Hepatocyte (in vitro differentiated cells): ENCODE data around the gene TMEM121. TPM values are rescaled to one million over a fixed set of nuclear protein-coding genes. Genes with fewer than 3 reads are reported as not detected.

Experiments
- DNase-seq: peaks from one replicate; pipeline ENCODE4 v3.0.0-alpha.2; 2016; ENCODE audit warnings: low spot score
- H2AFZ ChIP-seq: fragments of 200-600 bp; sonication (generic); 2 replicates; pipeline ENCODE4 v1.6.0; 2016; ENCODE audit warnings: antibody characterized with exemption, mild to moderate bottlenecking
- H3K27ac ChIP-seq: fragments of 200-600 bp; sonication (generic); 2 replicates; pipeline ENCODE4 v1.5.1; 2016; ENCODE audit warnings: mild to moderate bottlenecking
- H3K27me3 ChIP-seq: fragments of 200-600 bp; sonication (generic); 2 replicates; pipeline ENCODE4 v1.6.1; 2016
- H3K36me3 ChIP-seq: fragments of 200-600 bp; sonication (generic); replicated peaks from 2 replicates; pipeline ENCODE4 v1.5.1; 2016; ENCODE audit warnings: low read depth; ENCODE audit not compliant: insufficient read depth
- H3K4me1 ChIP-seq: fragments of 200-600 bp; sonication (generic); 2 replicates; pipeline ENCODE4 v1.5.1; 2016; ENCODE audit warnings: mild to moderate bottlenecking, moderate library complexity; ENCODE audit not compliant: insufficient read depth
- H3K4me2 ChIP-seq: fragments of 200-600 bp; sonication (generic); 2 replicates; pipeline ENCODE4 v1.6.0; 2016
- H3K4me3 ChIP-seq: fragments of 200-600 bp; sonication (generic); 2 replicates; pipeline ENCODE4 v1.5.1; 2016; ENCODE audit warnings: mild to moderate bottlenecking
- H3K79me2 ChIP-seq: fragments of 200-600 bp; sonication (generic); 2 replicates; pipeline ENCODE4 v1.6.0; 2017; ENCODE audit warnings: mild to moderate bottlenecking
- H3K9me2 ChIP-seq: fragments of 200-600 bp; sonication (generic); replicated peaks from 2 replicates; pipeline ENCODE4 v1.6.0; 2017; ENCODE audit warnings: mild to moderate bottlenecking; ENCODE audit not compliant: insufficient read depth
- H3K9me3 ChIP-seq: fragments of 200-600 bp; sonication (generic); 2 replicates; pipeline ENCODE4 v1.5.1; 2016; ENCODE audit warnings: low read depth, mild to moderate bottlenecking
- H4K20me1 ChIP-seq: fragments of 200-600 bp; sonication (generic); 2 replicates; pipeline ENCODE4 v1.6.0; 2016; ENCODE audit warnings: mild to moderate bottlenecking; ENCODE audit not compliant: insufficient read depth, poor library complexity, severe bottlenecking
- EZH2 ChIP-seq: fragments of 200-600 bp; sonication (generic); IDR thresholded peaks from 2 replicates; pipeline ENCODE4 v1.6.1; 2016; ENCODE audit warnings: antibody characterized with exemption, mild to moderate bottlenecking, borderline replicate concordance
- EZH2phosphoT487 ChIP-seq: fragments of 200-600 bp; sonication (generic); IDR thresholded peaks from one replicate; pipeline ENCODE4 v1.6.1; 2018; ENCODE audit warnings: antibody characterized with exemption, mild to moderate bottlenecking, low read depth, moderate library complexity; ENCODE audit not compliant: unreplicated experiment, severe bottlenecking
- WGBS: methylation state at CpG from one replicate; pipeline ENCODE4 v1.1.6; 2016; ENCODE audit warnings: low lambda C conversion rate; ENCODE audit errors: missing lambda C conversion rate; 5-methylcytosine and 5-hydroxymethylcytosine counted together
- polyA plus RNA-seq: library from polyadenylated mRNA; unstranded; fragments of >200 nt; fragmentation: Nextera tagmentation; extraction: Ambion mirVana; gene quantifications from 2 replicates; pipeline ENCODE4 v1.2.1, GENCODE V29; 2016
- total RNA-seq: library from RNA; depleted of rRNA; stranded (reverse); fragments of >200 nt; gene quantifications from 2 replicates; pipeline ENCODE4 v1.2.3, GENCODE V29; 2014
- TF ChIP-seq, protein P1 (sequence below): fragments of 200-600 bp; sonication (generic); IDR thresholded peaks from 2 replicates; pipeline ENCODE4 v1.5.1; 2016; ENCODE audit warnings: antibody characterized with exemption, mild to moderate bottlenecking; ENCODE audit not compliant: poor library complexity

The TMEM121 gene
- total and polyA plus RNA-seq, 2 experiments from 2014 or later: 3.0 to 5.8 TPM

DNA sequence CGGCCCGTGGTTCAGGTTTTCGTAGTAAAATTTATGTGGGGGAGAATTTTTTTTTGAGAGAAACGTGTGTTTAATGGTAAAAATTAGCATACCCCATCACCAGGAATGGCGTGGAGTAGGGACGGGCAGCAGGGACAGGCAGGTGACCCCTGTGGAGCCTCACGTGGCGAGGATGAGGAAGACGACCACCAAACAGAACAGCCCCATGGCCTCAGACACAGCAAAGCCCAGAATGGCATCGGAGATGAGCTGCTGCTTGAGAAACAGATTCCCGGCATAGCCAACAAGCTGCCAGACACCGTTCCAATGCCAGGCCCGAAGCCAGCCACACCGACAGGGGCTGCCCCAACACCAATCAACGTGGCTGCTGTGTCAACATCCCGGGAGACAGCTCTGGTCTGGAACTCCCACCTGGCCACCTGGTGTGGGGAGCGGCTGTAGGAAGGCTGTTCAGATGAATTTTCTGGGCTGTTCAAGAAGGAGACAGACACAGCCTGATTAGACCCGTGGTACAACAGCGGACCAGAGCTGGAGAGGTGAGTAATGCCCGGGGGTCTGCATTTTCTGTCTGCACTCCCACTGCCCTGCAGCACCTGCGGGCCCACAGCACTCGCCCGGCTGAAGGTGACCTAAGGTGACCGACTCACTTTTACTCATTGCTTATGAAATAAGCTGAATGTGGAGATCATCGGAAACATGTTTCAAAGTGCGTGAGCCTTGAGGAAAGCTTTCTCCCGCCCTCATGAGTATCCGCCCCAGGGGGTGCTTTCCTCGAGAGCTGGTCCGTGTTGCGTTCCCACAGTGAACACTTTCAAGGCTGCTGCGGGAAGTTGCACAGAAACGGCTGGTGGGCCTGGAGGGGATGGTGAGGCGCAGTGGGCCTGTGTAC lies 10.6 kb downstream of the TMEM121 start:
- H2AFZ ChIP-seq: no peak overlapping the region

DNA sequence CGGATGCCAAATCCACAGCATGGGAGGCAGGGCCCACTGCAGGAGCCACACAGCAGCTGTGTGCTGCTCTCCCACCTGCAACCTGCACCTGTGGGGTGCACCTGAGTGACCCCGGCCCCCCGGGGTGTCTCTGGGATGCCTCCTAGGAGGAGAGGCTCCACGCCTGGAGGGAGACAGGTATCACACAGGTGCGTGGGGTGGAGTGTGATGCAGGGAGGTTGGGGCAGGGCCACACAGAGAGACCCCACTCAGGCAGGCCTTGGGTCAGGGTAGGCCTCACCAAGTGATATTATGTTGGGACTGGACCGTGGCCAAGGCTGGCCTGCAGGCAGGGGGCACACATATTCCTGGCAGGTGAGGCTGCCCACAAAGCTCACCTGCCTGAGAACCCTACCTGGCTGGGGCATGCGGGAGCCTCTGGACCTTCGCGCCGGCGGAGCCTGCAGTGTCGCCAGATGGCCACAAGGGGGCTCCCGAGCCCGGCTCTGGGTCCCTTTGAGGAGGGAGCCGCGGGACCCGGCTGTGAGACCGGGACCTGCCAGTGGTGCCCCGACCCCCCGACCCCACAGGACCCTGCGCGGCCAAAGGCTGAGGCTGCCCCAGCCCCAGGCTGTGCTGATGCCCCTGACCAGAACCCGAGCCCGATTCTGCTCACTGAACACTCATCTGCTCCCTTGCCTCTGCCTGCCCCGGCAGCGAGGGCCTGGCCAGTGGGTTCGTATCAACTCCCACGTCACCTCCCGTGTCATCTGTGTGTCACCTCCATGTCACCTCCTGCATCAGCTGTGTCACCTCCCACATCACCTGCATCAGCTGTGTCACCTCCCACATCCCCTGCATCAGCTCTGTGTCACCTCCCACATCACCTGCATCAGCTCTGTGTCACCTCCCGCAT lies 11.4 kb downstream of the TMEM121 start:
- no peak for TF ChIP-seq EZH2phosphoT487
- TF ChIP-seq, protein P1, sequence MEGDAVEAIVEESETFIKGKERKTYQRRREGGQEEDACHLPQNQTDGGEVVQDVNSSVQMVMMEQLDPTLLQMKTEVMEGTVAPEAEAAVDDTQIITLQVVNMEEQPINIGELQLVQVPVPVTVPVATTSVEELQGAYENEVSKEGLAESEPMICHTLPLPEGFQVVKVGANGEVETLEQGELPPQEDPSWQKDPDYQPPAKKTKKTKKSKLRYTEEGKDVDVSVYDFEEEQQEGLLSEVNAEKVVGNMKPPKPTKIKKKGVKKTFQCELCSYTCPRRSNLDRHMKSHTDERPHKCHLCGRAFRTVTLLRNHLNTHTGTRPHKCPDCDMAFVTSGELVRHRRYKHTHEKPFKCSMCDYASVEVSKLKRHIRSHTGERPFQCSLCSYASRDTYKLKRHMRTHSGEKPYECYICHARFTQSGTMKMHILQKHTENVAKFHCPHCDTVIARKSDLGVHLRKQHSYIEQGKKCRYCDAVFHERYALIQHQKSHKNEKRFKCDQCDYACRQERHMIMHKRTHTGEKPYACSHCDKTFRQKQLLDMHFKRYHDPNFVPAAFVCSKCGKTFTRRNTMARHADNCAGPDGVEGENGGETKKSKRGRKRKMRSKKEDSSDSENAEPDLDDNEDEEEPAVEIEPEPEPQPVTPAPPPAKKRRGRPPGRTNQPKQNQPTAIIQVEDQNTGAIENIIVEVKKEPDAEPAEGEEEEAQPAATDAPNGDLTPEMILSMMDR: peak; percentile 52
- H3K4me2 ChIP-seq: no peak overlapping the region
- H3K27me3 ChIP-seq: no peaks in the 10 kb centered on the region
- WGBS: 61% methylated on average over 28 of the region's 30 CpGs
- no peak overlapping the region for H2AFZ ChIP-seq
- no peak overlapping the region for H3K27ac ChIP-seq
- H4K20me1 ChIP-seq: no peaks in the 10 kb centered on the region
- H3K79me2 ChIP-seq: no peaks in the 10 kb centered on the region
- no peaks in the 10 kb centered on the region for H3K9me3 ChIP-seq
- H3K4me1 ChIP-seq: no peaks in the 10 kb centered on the region
- H3K4me3 ChIP-seq: no peak overlapping the region
- no peaks in the 10 kb centered on the region for H3K36me3 ChIP-seq
- DNase-seq: peak; percentile 32
- H3K9me2 ChIP-seq: no peaks in the 10 kb centered on the region

More for the DNA sequence above, 10.6 kb downstream of the TMEM121 start:
- 79% methylated on average over 34 of the region's 34 CpGs for WGBS
- no peak for TF ChIP-seq EZH2phosphoT487
- TF ChIP-seq, protein P1: no peak
- TF ChIP-seq EZH2: no peak
- Histone ChIP-seq H3K4me3 (no peak overlapping the region), H3K9me3 (no peaks in the 10 kb centered on the region), H3K36me3 (no peaks in the 10 kb centered on the region), H3K27me3 (no peaks in the 10 kb centered on the region), H3K4me2 (no peak overlapping the region), H4K20me1 (no peaks in the 10 kb centered on the region), H3K79me2 (no peaks in the 10 kb centered on the region), H3K27ac (no peak overlapping the region), H3K4me1 (no peaks in the 10 kb centered on the region), H3K9me2 (no peaks in the 10 kb centered on the region)
- no peak for DNase-seq

DNA sequence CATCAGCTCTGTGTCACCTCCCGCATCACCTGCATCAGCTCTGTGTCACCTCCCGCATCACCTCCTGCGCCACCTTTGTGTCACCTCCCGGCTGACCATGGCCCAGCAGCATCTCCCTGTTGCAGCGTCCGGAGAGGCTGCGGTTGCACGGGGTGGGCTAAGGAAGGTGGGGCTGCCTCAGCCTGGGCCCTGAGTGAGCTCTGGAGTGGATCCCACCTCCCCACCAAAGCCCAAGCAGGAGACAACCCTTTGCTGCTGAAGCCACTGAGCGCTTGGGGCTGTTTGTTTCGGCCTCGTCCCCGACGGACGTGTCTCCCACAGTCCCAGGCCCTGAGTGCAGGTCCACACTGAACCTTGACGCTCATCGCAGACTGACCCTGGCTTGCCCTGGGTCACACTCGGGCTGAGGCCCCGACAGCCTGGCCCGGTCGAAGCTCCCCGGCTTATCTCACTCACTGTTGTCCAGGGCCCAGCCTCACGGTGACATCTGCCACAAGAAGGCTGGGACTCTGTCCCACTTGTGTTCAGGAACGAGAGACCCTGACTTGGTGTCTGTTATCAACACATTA lies 12.2 kb downstream of the TMEM121 start:
- no peak overlapping the region for H3K4me3 ChIP-seq
- H3K9me2 ChIP-seq: no peaks in the 10 kb centered on the region
- TF ChIP-seq EZH2: no peak
- TF ChIP-seq, protein P1: no peak
- no peak for TF ChIP-seq EZH2phosphoT487
- H3K4me1 ChIP-seq: no peaks in the 10 kb centered on the region
- H4K20me1 ChIP-seq: no peaks in the 10 kb centered on the region
- H3K9me3 ChIP-seq: no peaks in the 10 kb centered on the region
- WGBS: 88% methylated on average over 23 of the region's 23 CpGs
- no peaks in the 10 kb centered on the region for H3K79me2 ChIP-seq
- H3K27me3 ChIP-seq: no peaks in the 10 kb centered on the region
- no peak overlapping the region for H3K4me2 ChIP-seq
- H3K27ac ChIP-seq: no peak overlapping the region
- H2AFZ ChIP-seq: no peak overlapping the region
- DNase-seq: peak; percentile 2
- no peaks in the 10 kb centered on the region for H3K36me3 ChIP-seq
